Effector memory CD4-positive, alpha-beta T cell (primary cell): ENCODE results near the gene PLS1.
"Not testable (repeated sequence)": the region's sequence is repeated elsewhere in the genome, so short reads cannot be mapped to it uniquely, and the experiment has no call there.

ENCODE experiments used
- DNase-seq, 3 donors: peaks; one replicate each; pipeline ENCODE4 v3.0.0-alpha.2; 2020
- H3K27ac ChIP-seq: 2 replicates; pipeline ENCODE4 v1.7.0; 2013; ENCODE audit warnings: mild to moderate bottlenecking, low read length, moderate library complexity; ENCODE audit not compliant: insufficient read depth, poor library complexity, severe bottlenecking
- H3K27me3 ChIP-seq: replicated peaks from 2 replicates; pipeline ENCODE4 v1.7.0; 2013; ENCODE audit warnings: mild to moderate bottlenecking, low read length; ENCODE audit not compliant: insufficient read depth, control insufficient read depth, poor library complexity, severe bottlenecking
- H3K36me3 ChIP-seq: 2 replicates; pipeline ENCODE4 v1.7.0; 2013; ENCODE audit warnings: mild to moderate bottlenecking, low read length, moderate library complexity; ENCODE audit not compliant: control insufficient read depth, insufficient read depth
- H3K4me1 ChIP-seq: 2 replicates; pipeline ENCODE4 v1.7.0; 2013; ENCODE audit warnings: low read length, mild to moderate bottlenecking; ENCODE audit not compliant: control insufficient read depth, insufficient read depth, poor library complexity, severe bottlenecking
- H3K4me3 ChIP-seq: 2 replicates; pipeline ENCODE4 v1.7.0; 2013; ENCODE audit warnings: low read length, low read depth, mild to moderate bottlenecking; ENCODE audit not compliant: insufficient read depth, poor library complexity, severe bottlenecking
- H3K9me3 ChIP-seq: 2 replicates; pipeline ENCODE4 v1.7.0; 2013; ENCODE audit warnings: mild to moderate bottlenecking, low read length, moderate library complexity; ENCODE audit not compliant: control insufficient read depth
- total RNA-seq, 3 donors: gene quantifications; one replicate each; lab custom pipeline; 2026; lab: John Stamatoyannopoulos, UW

PLS1 gene, protein sequence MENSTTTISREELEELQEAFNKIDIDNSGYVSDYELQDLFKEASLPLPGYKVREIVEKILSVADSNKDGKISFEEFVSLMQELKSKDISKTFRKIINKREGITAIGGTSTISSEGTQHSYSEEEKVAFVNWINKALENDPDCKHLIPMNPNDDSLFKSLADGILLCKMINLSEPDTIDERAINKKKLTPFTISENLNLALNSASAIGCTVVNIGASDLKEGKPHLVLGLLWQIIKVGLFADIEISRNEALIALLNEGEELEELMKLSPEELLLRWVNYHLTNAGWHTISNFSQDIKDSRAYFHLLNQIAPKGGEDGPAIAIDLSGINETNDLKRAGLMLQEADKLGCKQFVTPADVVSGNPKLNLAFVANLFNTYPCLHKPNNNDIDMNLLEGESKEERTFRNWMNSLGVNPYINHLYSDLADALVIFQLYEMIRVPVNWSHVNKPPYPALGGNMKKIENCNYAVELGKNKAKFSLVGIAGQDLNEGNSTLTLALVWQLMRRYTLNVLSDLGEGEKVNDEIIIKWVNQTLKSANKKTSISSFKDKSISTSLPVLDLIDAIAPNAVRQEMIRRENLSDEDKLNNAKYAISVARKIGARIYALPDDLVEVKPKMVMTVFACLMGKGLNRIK
- total RNA-seq, result 1.7 to 2.6 (median 2.3) reads per million in 3 donors

DNA sequence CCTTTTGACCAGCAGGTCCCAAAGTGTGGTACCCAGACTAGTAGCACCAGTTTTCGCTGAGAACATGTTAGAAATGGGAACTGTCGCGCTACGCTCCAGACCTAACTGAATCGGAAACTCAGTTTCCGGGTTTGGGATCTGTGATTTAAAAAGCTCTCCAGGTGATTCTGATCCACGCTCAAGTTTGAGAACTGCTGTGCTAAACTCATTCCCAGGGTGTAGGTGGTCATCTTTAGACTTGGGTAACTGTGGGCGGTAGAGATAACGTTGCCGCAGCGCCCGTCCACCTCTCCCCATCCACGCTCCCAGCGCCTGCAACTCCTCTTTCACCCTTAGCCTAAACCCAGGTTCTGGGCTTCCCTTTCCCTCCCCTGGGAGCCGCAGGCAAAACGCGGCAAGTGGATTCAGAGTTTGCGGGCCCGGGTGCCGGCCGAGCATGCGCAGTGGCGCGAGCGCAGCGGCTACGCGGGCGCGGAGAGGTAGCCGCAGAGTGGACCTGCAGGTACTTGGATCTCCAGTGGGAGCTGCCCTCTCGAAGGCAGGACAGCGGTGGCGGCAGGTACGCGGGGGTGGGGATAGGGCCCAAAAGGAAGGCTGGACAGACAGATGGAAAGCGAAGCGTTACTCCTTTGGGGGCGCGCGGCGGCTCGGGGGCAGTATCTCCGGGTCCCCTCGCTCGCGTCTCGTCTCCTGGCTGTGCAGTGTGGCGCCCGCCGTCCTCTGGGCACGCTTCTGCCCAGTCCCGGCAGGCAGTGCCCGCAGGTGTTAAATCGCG is at the start of gene PLS1:
TSS of gene PLS1 (plus strand) at position 443 of the 775 bp plus-strand sequence. CDS start 67,845 bp downstream, outside the sequence.
- peak; percentile 70 to 79 (median 78) for DNase-seq
- Histone ChIP-seq H3K36me3 (no peaks in the 10 kb centered on the region), H3K4me3 (peak within 1 kb of the TSS; percentile 88), H3K9me3 (no peaks in the 10 kb centered on the region), H3K4me1 (peaks cover 6% of the 10 kb centered on the region), H3K27ac (peak within 1 kb of the TSS; percentile 40), H3K27me3 (no peaks in the 10 kb centered on the region)

DNA sequence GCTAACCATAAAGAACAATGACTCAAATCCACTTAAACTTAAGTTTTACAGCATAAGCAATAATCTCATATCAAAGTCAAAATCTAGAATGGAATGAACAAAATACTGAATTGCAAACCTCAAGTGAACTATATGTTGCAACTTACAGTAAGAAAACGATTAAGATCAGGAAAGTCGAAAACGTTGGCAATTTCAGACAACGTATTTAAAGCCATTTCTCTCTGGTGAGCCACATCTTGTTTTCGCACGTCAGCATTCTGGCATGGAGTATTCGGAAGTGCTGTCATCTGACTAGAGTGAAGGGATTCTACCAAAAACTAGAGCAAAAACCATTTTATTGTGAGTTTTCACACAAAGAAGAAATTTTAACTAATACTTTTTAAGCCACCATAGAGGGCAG is 46.2 kb upstream of the PLS1 start:
- no peak for DNase-seq
- Histone ChIP-seq H3K4me3 (no peak overlapping the region), H3K4me1 (no peaks in the 10 kb centered on the region), H3K36me3 (peaks cover 45% of the 10 kb centered on the region), H3K27ac (no peak overlapping the region), H3K9me3 (no peaks in the 10 kb centered on the region), H3K27me3 (no peaks in the 10 kb centered on the region)

DNA sequence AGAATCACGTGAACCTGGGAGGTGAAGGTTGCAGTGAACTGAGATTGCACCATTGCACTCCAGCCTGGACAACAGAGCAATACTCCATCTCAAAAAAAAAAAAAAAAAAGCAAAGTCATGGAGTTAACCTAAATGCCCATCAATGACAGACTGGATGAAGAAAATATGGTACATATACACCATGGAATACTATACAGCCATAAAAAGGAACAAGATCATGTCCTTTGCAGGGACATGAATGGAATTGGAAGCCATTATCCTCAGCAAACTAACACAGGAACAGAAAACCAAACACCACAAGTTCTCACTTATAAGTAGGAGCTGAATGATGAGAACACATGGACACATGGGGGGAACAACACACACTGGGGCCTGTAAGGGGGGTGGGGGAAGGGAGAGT is 43.6 kb upstream of the PLS1 start:
- peaks cover 61% of the 10 kb centered on the region for H3K36me3 ChIP-seq
- H3K4me1 ChIP-seq, DNase-seq, H3K9me3 ChIP-seq, H3K27ac ChIP-seq, H3K27me3 ChIP-seq, H3K4me3 ChIP-seq: not testable (repeated sequence)

DNA sequence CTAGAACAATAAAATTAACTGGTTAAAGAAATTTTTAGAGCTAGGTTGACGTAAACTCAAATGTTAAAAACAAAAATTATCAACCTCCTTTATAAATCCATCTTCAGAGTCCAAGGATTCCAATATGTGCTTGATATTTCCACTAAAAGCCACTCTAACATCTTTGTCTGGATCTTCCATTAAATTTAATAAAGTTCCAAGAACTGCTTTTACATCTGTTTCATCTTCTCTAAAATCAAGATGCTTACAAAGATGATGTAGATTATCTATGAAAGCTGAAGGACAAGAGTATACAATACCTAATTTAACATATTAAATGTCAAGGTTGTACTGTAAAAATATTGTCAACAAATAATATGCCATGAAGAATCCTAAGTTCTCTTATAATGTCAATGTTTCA is 42.5 kb upstream of the PLS1 start:
- Histone ChIP-seq H3K27me3 (no peaks in the 10 kb centered on the region), H3K36me3 (peaks cover 66% of the 10 kb centered on the region), H3K9me3 (no peaks in the 10 kb centered on the region), H3K4me3 (no peak overlapping the region), H3K27ac (no peak overlapping the region), H3K4me1 (no peaks in the 10 kb centered on the region)
- no peak for DNase-seq

DNA sequence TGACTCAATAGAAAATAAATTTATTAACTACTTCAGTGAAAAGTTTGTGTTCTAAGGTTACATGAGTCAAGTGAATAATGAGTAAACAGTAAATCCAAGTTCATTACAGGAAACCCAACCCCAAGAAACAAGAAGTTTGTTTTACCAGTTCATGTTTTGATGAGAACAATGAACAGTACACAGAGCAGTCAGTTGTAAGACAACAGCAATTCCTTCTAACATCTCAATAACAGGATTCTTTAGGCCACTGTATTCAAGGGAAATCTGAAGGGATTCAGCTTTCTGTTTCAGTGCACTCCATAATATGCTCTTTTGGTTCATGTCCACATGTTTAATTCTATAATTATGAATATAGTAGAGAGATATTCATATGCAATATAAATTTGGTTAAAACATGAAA is 36.1 kb upstream of the PLS1 start:
- Histone ChIP-seq H3K27me3 (no peaks in the 10 kb centered on the region), H3K36me3 (peaks cover 36% of the 10 kb centered on the region), H3K4me1 (no peaks in the 10 kb centered on the region), H3K27ac (no peak overlapping the region), H3K4me3 (no peak overlapping the region), H3K9me3 (no peaks in the 10 kb centered on the region)
- DNase-seq, result no peak

DNA sequence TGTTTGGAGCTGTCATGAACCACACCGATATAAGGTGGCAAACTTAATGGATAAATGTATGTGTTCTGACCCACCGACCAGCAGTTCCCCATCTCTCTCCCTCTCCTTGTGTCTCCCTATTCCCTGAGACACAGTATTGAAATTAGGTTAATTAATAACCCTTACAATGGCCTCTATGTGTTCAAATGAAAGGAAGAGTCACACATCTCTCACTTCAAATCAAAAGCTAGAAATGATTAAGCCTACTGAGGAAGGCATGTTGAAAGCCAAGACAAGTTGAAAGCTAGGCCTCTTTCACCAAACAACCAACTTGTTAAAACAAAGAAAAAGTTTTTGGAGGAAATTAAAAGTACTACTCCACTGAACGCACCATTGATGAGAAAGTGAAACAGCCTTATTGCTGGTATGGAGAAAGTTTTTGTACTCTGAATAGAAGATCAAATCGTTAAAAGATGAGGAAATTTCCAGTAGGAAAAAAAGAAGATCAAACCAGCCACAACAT is 32.6 kb upstream of the PLS1 start:
- H3K9me3 ChIP-seq, result no peaks in the 10 kb centered on the region
- H3K27ac ChIP-seq, result no peak overlapping the region
- no peaks in the 10 kb centered on the region for H3K27me3 ChIP-seq
- no peak overlapping the region for H3K4me3 ChIP-seq
- no peaks in the 10 kb centered on the region for H3K4me1 ChIP-seq
- DNase-seq, result no peak
- peaks cover 16% of the 10 kb centered on the region for H3K36me3 ChIP-seq

DNA sequence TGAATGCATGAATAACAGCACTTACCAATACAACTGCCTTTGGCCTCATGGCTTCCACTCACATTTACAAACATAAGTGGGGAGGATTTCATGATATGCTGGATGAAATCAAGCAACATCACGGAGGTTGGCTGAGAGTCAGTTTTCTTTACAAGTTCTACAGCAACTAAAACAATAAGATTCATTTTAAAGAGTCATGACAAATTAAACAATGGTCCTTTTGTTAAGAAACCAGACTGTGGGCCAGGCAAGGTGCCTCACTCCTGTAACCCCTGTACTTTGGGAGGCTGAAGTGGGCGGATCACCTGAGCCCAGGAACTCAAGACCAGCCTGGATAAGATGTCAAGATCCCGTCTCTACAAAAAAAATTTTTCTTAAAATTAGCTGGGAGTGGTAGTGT is 30.1 kb upstream of the PLS1 start:
- DNase-seq, result no peak
- H3K27me3 ChIP-seq, result no peaks in the 10 kb centered on the region
- no peak overlapping the region for H3K4me3 ChIP-seq
- no peak overlapping the region for H3K27ac ChIP-seq
- no peaks in the 10 kb centered on the region for H3K9me3 ChIP-seq
- H3K36me3 ChIP-seq, result peaks cover 16% of the 10 kb centered on the region
- no peaks in the 10 kb centered on the region for H3K4me1 ChIP-seq

DNA sequence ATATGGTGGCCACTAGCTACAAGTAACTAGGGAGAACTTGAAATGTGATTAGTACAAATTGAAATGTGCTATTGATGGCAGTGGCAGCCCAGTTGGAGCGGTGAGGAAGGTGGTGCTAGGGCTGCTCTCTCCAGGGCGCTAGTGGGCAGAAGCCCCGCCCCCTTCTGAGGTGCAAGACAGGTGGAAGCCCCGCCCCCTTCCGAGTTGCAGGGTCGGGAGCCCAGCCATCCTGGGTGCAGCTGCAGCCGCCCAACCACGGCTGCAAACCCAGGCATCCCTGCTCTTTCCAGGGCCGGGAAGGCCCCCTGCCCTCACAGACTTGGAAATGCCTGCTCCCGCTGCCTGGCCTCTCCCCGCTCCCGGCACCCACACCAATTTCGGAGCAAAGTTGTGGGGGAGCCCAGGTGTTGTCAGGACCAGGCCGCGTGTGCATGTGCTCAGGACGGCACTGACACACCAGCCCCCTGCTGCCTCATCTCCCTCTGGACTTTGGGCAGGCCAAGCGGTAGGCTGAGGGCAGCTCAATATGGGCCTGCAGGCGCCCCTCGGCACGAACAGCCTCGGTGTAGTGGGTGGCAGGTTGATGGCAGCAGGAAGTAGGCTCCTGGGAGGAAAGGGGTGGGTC is 27.7 kb upstream of the PLS1 start:
- no peaks in the 10 kb centered on the region for H3K27me3 ChIP-seq
- H3K36me3 ChIP-seq, result peaks cover 10% of the 10 kb centered on the region
- no peaks in the 10 kb centered on the region for H3K9me3 ChIP-seq
- DNase-seq, result no peak
- no peak overlapping the region for H3K27ac ChIP-seq
- no peak overlapping the region for H3K4me3 ChIP-seq
- H3K4me1 ChIP-seq, result no peaks in the 10 kb centered on the region

DNA sequence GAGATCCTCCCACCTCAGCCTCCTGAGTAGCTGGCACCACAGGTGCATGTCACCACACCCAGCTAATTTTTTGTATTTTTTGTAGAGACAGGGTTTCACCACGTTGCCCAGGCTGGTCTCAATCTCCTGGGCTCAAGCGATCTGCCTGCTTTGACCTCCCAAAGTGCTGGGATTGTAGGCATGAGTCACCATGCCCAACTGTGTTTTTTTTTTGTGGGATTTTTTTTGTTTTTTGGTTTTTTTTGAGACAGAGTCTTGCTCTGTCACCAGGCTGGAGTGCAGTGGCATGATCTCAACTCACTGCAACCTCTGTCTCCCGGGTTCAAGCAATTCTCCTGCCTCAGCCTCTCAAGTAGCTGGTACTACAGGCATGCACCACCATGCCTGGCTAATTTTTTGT is 26.8 kb upstream of the PLS1 start:
- not testable (repeated sequence) for H3K27me3 ChIP-seq, DNase-seq, H3K9me3 ChIP-seq, H3K27ac ChIP-seq, H3K4me1 ChIP-seq, H3K36me3 ChIP-seq, H3K4me3 ChIP-seq
